B cell (primary cell): ENCODE results near the gene DENR. TPM values are rescaled to one million over a fixed set of nuclear protein-coding genes. Genes with fewer than 3 reads are reported as not detected.

Experiments used
- ATAC-seq: fragments of 200-7000 bp; cut with Tn5 transposase; one replicate; pipeline ENCODE4 v1.10.0; 2021; ENCODE audit warnings: low read depth, mild to moderate bottlenecking, moderate number of reproducible peaks, moderate library complexity
- CTCF ChIA-PET: fragments of 350-600 bp; sonication (Branson Sonifier 250); formaldehyde crosslinking; loops from one replicate; lab custom pipeline; 2021; ENCODE audit warnings: antibody characterized with exemption, inconsistent platforms; lab: Charles Lee
- POLR2A ChIA-PET: fragments of 350-600 bp; sonication (Branson Sonifier 250); formaldehyde crosslinking; loops from one replicate; lab custom pipeline; 2021; ENCODE audit warnings: antibody characterized with exemption; lab: Charles Lee
- DNase-seq: peaks from one replicate; pipeline ENCODE4 v3.0.0; 2013
- H2AFZ ChIP-seq: 2 replicates; pipeline ENCODE4 v1.6.1; 2012; ENCODE audit warnings: mild to moderate bottlenecking, low read depth, low read length; ENCODE audit not compliant: insufficient read depth, poor library complexity, severe bottlenecking
- H3K27ac ChIP-seq, 2 donors: 1 replicate in 1 of 2; 2 replicates in 1 of 2; pipeline ENCODE4 v1.5.1; 2012 to 2013; ENCODE audit warnings: low read length in 2 of 2, mild to moderate bottlenecking in 2 of 2, moderate library complexity in 1 of 2
- H3K27me3 ChIP-seq, 4 experiments: fragments of 200-600 bp in 1 of 4; sonication (generic) in 1 of 4; replicated peaks in 1 of 4; 1 replicate in 2 of 4; 2 replicates in 2 of 4; pipeline versions ENCODE4 v1.6.1 to v1.7.0; 2013 to 2016; ENCODE audit warnings: low read length in 3 of 4, mild to moderate bottlenecking in 2 of 4, mixed read lengths in 1 of 4, moderate library complexity in 1 of 4; ENCODE audit not compliant: insufficient read depth in 4 of 4, control insufficient read depth in 3 of 4; ENCODE audit errors: control extremely low read depth in 1 of 4
- H3K36me3 ChIP-seq, 2 experiments: replicated peaks in 1 of 2; 1 replicate in 1 of 2; 2 replicates in 1 of 2; pipeline versions ENCODE4 v1.6.1 to v1.7.1; 2013; ENCODE audit warnings: low read length in 1 of 2; ENCODE audit not compliant: insufficient read depth in 2 of 2, control insufficient read depth in 1 of 2; ENCODE audit errors: control extremely low read depth in 1 of 2, extremely low read depth in 1 of 2
- H3K4me1 ChIP-seq, 2 donors: fragments of 200-600 bp in 1 of 2; sonication (generic) in 1 of 2; 1 replicate in 1 of 2; 2 replicates in 1 of 2; pipeline versions ENCODE4 v1.5.1 to v1.6.1; 2013 to 2017; ENCODE audit warnings: low read length in 2 of 2; ENCODE audit not compliant: control insufficient read depth in 2 of 2, insufficient read depth in 2 of 2
- H3K4me2 ChIP-seq: replicated peaks from 2 replicates; pipeline ENCODE3; 2012; ENCODE audit warnings: mild to moderate bottlenecking, low read depth, low read length; ENCODE audit not compliant: poor library complexity, severe bottlenecking
- H3K4me3 ChIP-seq, 5 experiments: fragments of 200-600 bp in 1 of 5; sonication (generic) in 1 of 5; 1 replicate in 3 of 5; 2 replicates in 2 of 5; pipeline versions ENCODE4 v1.5.1 to v1.7.0; 2011 to 2016; ENCODE audit warnings: low read length in 4 of 5, mild to moderate bottlenecking in 4 of 5, low read depth in 2 of 5, control low read depth in 1 of 5, moderate library complexity in 1 of 5; ENCODE audit not compliant: insufficient read depth in 1 of 5; ENCODE audit errors: control extremely low read depth in 1 of 5, extremely low read depth in 1 of 5
- H3K79me2 ChIP-seq: fragments of 200-600 bp; sonication (generic); one replicate; pipeline ENCODE4 v1.6.0; 2016; ENCODE audit warnings: low read length; ENCODE audit not compliant: control insufficient read depth, insufficient read depth
- H3K9ac ChIP-seq: fragments of 200-600 bp; sonication (generic); 2 replicates; pipeline ENCODE4 v1.6.1; 2017; ENCODE audit warnings: mild to moderate bottlenecking, low read length, moderate library complexity
- H3K9me3 ChIP-seq, 3 donors: one replicate each; pipeline versions ENCODE4 v1.6.1 to v1.7.1; 2013; ENCODE audit warnings: low read length in 2 of 3; ENCODE audit not compliant: control insufficient read depth in 2 of 3, insufficient read depth in 1 of 3; ENCODE audit errors: control extremely low read depth in 1 of 3
- H4K20me1 ChIP-seq: 2 replicates; pipeline ENCODE4 v1.6.0; 2012; ENCODE audit warnings: mild to moderate bottlenecking, low read length; ENCODE audit not compliant: insufficient read depth, control insufficient read depth, poor library complexity, severe bottlenecking
- H3K27ac Mint-ChIP-seq: one replicate; pipeline ENCODE4 v1.8.0; 2021; ENCODE audit warnings: mixed read lengths
- H3K27me3 Mint-ChIP-seq: one replicate; pipeline ENCODE4 v1.8.0; 2021; ENCODE audit warnings: mixed read lengths
- H3K4me1 Mint-ChIP-seq: one replicate; pipeline ENCODE4 v1.8.0; 2021; ENCODE audit warnings: mixed read lengths
- H3K4me3 Mint-ChIP-seq: one replicate; pipeline ENCODE4 v1.8.0; 2021; ENCODE audit warnings: mixed read lengths
- H3K9me3 Mint-ChIP-seq: one replicate; pipeline ENCODE4 v1.8.0; 2022; ENCODE audit warnings: mixed read lengths; ENCODE audit not compliant: insufficient read depth
- CTCF ChIP-seq: fragments of 200-600 bp; IDR thresholded peaks from one replicate; pipeline ENCODE4 v1.8.0; 2022; ENCODE audit warnings: antibody characterized with exemption, mild to moderate bottlenecking
- EZH2 ChIP-seq: IDR thresholded peaks from 2 replicates; pipeline ENCODE4 v1.6.1; 2012; ENCODE audit warnings: borderline replicate concordance, low read depth, mild to moderate bottlenecking, moderate library complexity, low read length; ENCODE audit not compliant: insufficient read depth, poor library complexity, severe bottlenecking
- WGBS: methylation state at CpG from one replicate; pipeline ENCODE4 v1.1.5; 2013; ENCODE audit warnings: missing lambda C conversion rate; ENCODE audit not compliant: insufficient coverage; 5-methylcytosine and 5-hydroxymethylcytosine counted together
- intact Hi-C: fragments of 100-400 bp; cut with micrococcal nuclease; formaldehyde crosslinking; loops from one replicate; pipeline ENCODE4 v1.10.0; 2022
- polyA plus RNA-seq: library from polyadenylated mRNA; depleted of rRNA; stranded (reverse); fragments of >200 nt; gene quantifications from 2 replicates; pipeline ENCODE4 v1.2.3, GENCODE V29; 2012
- total RNA-seq, 2 donors: library from RNA; stranded (reverse); fragments of 120-200 nt in 1 of 2; gene quantifications; 1 replicate in 1 of 2; 2 replicates in 1 of 2; pipeline versions ENCODE4 v1.2.3 to v1.2.4, GENCODE V29; 2013 to 2022

The DENR gene
- total and polyA plus RNA-seq, 2 donors (not counting 1 experiment from before 2014, with no cell fraction given) = 14.0 to 54.5 TPM

GRCh38 chr12:122732611-122733010 is 20.0 kb upstream of the DENR start:
- Histone ChIP-seq H3K9ac (no peak overlapping the region), H3K9me3 (no peaks in the 10 kb centered on the region), H3K27ac (peak overlapping the region in 1 of 2 donors; percentile 55), H2AFZ (peak overlapping the region; percentile 39), H3K36me3 (no peaks in the 10 kb centered on the region), H3K4me2 (peak overlapping the region; percentile 23), H4K20me1 (no peaks in the 10 kb centered on the region), H3K79me2 (no peaks in the 10 kb centered on the region), H3K4me1 (peaks cover 24 to 26% of the 10 kb centered on the region in 2 donors), H3K4me3 (no peak overlapping the region), H3K27me3 (no peaks in the 10 kb centered on the region)
- Mint-ChIP-seq H3K4me1 (peaks cover 28% of the 10 kb centered on the region), H3K4me3 (no peak overlapping the region), H3K27ac (peak overlapping the region; percentile 92), H3K27me3 (no peaks in the 10 kb centered on the region), H3K9me3 (no peaks in the 10 kb centered on the region)
- DNase-seq (no peak), ATAC-seq (no peak)
- intact Hi-C loops = no loop called here
- no peak for TF ChIP-seq CTCF
- no peak for TF ChIP-seq EZH2
- WGBS = 97% methylated on average over 3 of the region's 4 CpGs
- CTCF ChIA-PET = interaction anchor here (0.6 to 1.0 kb wide), 3 partner anchors 20 to 609 kb away, joined by 3 read pairs; partner anchors contain the start of gene DENR
- POLR2A ChIA-PET = no interaction called here

GRCh38 chr12:122738571-122738970 is 14.1 kb upstream of the DENR start:
- TF ChIP-seq EZH2 = no peak
- TF ChIP-seq CTCF = no peak
- 100% methylated on average over 3 of the region's 7 CpGs for WGBS
- Histone ChIP-seq H3K4me3 (no peak overlapping the region), H3K27me3 (no peaks in the 10 kb centered on the region), H3K9ac (no peak overlapping the region), H3K9me3 (no peaks in the 10 kb centered on the region), H3K4me1 (peaks cover 6 to 7% of the 10 kb centered on the region in 2 donors), H3K27ac (no peak overlapping the region), H3K4me2 (no peak overlapping the region), H2AFZ (no peak overlapping the region), H3K79me2 (no peaks in the 10 kb centered on the region), H4K20me1 (no peaks in the 10 kb centered on the region), H3K36me3 (no peaks in the 10 kb centered on the region)
- no peak for ATAC-seq
- Mint-ChIP-seq H3K27ac (no peak overlapping the region), H3K27me3 (no peaks in the 10 kb centered on the region), H3K4me1 (peaks cover 8% of the 10 kb centered on the region), H3K9me3 (no peaks in the 10 kb centered on the region), H3K4me3 (no peak overlapping the region)
- ChIA-PET CTCF (interaction anchor here (1.1 kb wide), 1 partner anchor 100 kb away, joined by 4 read pairs; no protein-coding TSS in a partner anchor), POLR2A (no interaction called here)
- DNase-seq = no peak
- intact Hi-C loops = no loop called here
